ENCODE results near the gene OR6M1.

DNA sequence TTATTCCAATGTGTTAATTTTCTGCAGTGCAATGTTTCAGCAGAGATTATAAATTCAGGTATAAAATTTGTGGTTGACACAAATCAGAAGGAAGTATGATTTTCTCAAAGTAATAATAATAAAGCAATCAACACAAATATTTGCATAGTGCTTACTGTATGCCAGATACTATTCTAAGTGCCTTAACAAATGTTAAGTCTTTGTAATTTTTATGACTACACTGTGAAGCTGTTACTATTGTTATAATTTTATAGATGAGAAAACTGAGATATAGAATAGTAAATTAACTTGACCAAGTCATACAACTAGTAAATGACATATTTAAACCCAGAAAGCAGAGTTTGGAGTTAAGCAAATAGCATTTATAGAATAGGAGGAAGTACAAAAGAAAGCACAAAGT lies 35.4 kb downstream of the OR6M1 start:
- TF ChIP-seq, protein P1, sequence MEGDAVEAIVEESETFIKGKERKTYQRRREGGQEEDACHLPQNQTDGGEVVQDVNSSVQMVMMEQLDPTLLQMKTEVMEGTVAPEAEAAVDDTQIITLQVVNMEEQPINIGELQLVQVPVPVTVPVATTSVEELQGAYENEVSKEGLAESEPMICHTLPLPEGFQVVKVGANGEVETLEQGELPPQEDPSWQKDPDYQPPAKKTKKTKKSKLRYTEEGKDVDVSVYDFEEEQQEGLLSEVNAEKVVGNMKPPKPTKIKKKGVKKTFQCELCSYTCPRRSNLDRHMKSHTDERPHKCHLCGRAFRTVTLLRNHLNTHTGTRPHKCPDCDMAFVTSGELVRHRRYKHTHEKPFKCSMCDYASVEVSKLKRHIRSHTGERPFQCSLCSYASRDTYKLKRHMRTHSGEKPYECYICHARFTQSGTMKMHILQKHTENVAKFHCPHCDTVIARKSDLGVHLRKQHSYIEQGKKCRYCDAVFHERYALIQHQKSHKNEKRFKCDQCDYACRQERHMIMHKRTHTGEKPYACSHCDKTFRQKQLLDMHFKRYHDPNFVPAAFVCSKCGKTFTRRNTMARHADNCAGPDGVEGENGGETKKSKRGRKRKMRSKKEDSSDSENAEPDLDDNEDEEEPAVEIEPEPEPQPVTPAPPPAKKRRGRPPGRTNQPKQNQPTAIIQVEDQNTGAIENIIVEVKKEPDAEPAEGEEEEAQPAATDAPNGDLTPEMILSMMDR (IDR thresholded peaks at IDR 0.05 in 2 of 3, conservative IDR thresholded peaks at IDR 0.05 in 1 of 3; ENCODE audit: insufficient read depth in 2 of 3, low read depth in 1 of 3, low read length in 3 of 3): no peak
- TF ChIP-seq, protein P2, sequence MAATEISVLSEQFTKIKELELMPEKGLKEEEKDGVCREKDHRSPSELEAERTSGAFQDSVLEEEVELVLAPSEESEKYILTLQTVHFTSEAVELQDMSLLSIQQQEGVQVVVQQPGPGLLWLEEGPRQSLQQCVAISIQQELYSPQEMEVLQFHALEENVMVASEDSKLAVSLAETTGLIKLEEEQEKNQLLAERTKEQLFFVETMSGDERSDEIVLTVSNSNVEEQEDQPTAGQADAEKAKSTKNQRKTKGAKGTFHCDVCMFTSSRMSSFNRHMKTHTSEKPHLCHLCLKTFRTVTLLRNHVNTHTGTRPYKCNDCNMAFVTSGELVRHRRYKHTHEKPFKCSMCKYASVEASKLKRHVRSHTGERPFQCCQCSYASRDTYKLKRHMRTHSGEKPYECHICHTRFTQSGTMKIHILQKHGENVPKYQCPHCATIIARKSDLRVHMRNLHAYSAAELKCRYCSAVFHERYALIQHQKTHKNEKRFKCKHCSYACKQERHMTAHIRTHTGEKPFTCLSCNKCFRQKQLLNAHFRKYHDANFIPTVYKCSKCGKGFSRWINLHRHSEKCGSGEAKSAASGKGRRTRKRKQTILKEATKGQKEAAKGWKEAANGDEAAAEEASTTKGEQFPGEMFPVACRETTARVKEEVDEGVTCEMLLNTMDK (IDR thresholded peaks at IDR 0.05; ENCODE audit: borderline replicate concordance, insufficient read depth, low read depth, low read length, poor library complexity, severe bottlenecking): no peak
- no peak for TF ChIP-seq JUNB (CRISPR knock-in tag; conservative IDR thresholded peaks at IDR 0.05)
- no peak for TF ChIP-seq POLR2A (conservative IDR thresholded peaks at IDR 0.05)

Data from K562 (cell line).